Activated CD4-positive, alpha-beta T cell treated with anti-CD3 and anti-CD28 coated beads, Interleukin-2, amount 50 U/mL, for 48 hours (primary cell): ENCODE results near the gene GOSR2.
"Not testable (repeated sequence)": the region's sequence is repeated elsewhere in the genome, so short reads cannot be mapped to it uniquely, and the experiment has no call there.

ENCODE experiments used
- DNase-seq, 2 experiments: peaks; one replicate each; pipeline ENCODE4 v3.0.0-alpha.2; 2020

The GOSR2 gene

DNA sequence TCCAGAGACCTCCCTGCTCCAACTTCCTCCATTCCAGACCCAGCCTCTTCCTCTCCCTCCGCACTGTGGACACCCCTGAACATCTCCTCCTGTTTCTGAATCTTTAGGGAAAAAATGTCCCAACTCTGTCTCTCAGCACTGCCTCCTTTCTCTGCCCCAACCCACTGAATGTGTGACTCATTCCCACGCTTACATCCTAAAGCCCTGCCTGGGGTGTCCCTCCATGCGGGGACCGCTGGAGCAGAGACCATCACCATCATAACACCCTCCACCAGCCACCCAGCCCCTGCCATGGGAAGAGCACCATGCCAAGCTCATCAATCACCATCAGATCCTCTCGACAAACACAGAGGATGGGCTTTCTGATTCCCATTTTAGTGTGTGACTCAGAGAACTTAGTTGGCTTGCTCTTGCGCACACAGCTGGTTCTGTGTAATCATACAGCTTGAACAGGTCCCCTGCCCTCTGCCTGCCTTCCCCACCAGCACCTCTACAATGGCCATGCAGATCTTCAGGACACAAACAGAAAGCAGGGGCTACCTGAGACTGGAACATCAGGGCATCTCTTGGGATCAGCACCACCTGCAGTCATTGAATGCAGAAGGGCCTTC, 45.4 kb downstream of the GOSR2 start:
- DNase-seq: no peak

GRCh38 chr17:46968896-46969295, 45.9 kb downstream of the GOSR2 start:
- no peak for DNase-seq

DNA sequence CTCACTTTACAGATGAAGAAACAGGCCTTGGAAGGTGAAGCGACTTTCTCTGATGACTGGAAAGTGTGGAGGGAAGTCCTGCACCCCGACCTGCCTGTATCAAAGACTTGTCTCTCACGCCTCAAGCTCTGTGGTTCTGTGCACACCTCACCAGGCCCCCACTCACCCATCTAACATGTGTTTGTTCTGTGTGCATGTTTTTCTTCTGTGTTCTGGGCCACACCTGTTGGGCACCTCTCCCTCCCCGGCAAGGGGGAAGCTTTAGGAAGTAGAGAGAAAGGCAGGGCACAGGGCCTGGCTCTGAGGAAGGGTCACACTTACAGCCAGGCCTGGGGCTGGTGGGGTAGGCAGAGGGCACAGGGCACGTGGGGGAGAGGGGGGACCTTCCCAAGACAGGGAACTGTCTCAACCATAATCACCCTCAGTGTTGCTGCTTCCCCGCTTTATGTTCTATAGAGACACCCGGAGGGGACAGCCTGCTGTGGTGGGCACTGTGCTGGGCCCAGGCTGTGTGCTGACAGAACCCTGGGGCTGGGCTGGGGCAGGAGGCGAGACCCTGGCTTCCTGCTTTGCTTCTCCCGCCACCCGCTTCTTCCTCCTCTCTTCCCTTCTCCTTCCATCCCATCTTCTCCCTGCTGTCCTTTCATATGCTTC, 48.8 kb downstream of the GOSR2 start:
- no peak for DNase-seq

DNA sequence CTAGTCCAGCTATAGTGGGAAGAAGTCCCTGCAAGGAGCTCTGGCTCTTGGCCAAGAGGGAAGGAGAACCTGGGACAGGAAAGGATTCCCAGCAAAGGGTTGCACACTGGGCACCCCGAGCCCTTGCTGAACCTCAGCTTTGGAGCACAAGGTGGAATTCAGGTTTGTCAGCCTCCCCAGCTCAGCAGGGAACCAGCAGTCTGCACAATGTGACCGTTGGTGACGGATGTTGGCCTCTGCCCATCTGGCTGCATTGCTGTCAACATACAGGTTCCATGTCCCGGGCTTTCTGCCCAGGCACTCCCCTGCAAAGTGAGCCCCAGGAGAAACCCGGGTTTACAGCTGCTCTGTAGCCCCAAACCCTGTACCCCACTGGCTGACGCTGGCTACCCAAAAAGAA, 49.4 kb downstream of the GOSR2 start:
- no peak for DNase-seq

DNA sequence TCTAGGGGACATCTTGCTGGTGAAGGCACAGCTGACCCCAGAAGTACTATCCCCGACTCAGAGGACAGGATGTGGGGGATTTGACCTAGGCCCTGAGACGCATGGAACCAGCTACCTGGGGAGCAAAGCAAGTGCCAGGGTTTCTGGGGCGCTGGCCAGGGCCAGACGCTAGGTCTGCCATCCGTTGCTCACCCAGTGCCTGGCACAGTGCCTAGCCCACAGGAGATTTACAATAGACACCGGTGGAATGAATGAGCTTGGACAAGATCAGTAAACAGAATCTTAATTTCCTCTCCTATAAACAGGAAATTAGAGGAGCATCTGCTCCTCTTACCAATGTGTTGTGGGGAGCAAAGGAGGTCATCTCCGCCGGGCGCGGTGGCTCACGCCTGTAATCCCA, 51.1 kb downstream of the GOSR2 start:
- no peak for DNase-seq

- no peak for DNase-seq
Measured at GRCh38 chr17:46975287-46975686, 52.3 kb downstream of the GOSR2 start.

GRCh38 chr17:46976626-46977270, 53.8 kb downstream of the GOSR2 start:
- no peak for DNase-seq

DNA sequence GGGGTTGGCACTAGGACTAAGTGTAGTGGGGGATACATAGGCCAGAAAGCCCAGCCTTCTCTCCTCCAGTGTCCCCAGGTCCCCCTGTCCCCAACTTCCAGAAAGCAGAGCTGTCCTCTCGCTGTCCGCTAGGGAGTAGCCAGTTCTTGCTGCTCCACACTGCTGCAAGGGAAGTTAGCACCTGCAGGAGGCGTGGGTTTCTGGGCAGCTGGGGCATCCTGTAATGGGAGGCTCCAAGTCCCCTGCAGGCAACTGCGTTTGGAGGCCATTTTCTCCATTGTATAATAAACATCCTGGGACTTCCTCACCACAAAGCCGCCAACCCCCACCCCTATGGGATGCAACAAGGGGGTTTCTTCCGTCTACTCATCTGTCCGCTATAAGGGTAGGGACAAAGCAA, 54.4 kb downstream of the GOSR2 start:
- DNase-seq: no peak

DNA sequence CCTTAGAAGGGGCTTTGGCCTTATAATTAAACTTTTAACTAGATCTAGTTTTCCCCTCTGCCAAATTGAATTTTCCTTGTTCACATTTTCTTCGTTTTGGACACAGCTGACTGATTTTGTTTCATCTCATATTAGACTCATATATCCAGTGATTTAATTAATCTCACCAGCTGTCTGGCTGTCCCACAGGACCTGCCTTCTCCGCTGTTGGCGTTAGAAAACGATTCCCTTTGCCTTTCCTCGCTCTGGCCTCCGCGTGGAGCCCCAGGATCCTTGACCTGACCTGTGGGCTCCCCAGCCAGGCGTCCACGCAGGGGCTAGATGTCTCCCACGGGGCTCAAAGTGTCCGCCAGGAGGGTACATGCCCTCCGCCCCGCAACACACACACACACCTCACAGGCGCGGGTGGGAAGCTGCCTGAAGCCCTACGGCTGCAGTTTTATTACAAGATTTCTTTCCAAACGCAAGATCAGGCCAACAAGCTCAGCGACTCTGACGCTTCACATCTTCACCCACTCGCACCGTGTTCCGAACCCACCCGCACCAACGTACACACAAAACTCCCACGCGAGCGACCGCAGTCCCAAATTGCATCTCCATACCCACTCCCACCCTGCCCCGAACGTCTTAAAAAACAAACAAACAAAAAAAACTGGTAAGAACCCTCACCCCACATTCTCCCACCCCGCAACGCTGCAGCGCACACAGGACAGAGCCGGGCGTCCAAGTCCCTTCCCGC, 55.0 kb downstream of the GOSR2 start:
- DNase-seq: no peak

DNA sequence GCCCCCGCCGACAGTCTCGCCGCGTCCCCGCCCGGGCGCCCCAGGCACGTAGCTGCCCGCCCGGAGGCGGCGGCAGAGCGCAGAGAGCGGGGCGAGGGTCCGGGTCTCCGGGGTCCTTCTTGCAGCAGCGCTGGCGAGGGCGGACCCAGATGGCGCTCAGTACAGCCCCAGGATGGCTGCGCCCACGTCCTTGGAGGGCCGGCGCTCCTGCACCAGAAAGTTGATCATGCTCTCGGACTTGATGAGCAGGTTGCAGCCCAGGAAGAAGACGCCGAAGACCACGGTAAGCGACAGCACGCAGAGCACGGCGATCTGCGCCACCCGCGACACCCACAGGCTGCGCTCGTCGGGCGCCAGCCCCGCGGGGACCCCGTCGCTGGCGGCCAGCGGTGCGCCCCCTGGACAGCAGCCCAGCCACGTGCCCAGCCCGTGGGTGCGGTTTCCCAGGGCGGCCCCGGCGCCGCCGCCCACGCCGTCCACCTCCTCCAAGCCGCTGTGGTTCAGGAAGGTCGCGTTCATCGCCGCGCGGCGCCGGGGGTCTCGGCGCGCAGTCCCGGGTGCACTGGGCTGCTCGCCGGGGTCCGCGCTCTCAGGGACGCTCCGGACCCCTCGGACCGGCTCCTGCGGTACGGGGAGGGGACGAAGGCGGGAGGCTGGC, 55.7 kb downstream of the GOSR2 start:
- DNase-seq: peak in 1 of 2 experiments; percentile 16

- peak; percentile 34 to 52 for DNase-seq
Measured at GRCh38 chr17:46979147-46979863, 56.3 kb downstream of the GOSR2 start, which contains the start of gene RPRML. RPRML (minus strand) TSS chr17:46979253; CDS start chr17:46979007, 246 bp downstream.

DNA sequence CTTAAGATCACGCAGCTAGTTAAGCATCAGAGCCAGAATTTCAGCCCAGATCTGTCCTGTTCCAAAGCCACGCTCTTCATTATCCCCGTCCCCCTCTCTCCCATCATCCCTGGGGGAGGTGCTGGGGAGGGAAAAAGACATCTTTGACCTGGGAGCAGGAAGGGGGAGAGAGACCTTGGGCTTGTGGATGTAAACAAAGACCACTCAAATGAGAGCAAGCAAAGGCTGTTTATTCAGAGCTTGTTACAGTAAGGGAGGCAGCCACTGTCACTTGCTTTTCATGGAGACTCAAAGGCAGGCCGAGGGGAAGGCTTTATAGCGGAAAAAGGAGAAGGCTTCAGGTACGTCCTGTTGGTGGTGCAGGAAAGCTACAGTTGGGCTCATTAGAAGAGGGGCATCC, 59.6 kb downstream of the GOSR2 start:
- no peak for DNase-seq

GRCh38 chr17:46983782-46984181, 60.8 kb downstream of the GOSR2 start:
- no peak for DNase-seq

DNA sequence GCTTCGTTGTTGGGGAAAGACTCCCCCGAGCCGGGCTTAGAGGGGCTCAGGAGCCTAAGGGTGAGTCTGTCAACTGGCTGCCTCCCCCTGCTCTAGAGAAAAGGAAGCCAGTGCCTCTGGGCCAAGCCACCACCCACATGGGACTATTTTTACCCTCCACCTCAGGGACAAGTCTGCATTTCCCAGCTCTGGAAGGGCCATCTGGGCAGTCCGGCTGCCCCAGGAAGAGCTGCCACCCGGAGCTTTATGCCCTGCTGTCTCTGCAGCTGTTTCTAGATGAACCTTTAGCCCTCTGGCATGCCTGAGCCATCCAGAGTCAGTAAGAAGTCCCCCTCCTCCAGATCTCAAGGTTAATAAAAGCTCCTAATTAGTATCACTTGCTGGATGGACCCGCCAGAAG, 61.4 kb downstream of the GOSR2 start:
- DNase-seq: no peak

DNA sequence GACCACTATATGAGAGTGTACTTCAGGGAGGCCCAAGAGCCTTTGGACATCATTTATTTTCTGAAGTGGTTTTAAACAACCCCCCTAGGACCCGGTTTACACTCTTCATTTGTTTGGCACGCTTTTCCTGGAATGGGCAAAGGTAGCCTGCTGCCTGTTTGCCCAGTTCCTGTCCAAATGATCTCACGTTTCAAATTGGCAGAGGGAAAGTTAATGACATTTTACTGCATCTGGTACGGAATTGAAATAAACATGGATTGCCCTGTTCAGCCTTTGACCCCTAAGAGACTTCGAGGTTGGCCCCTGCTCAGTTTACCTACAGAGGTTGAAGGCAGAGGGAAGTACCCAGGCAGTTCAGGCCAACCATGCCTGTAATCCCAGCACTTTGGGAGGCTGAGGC, 61.9 kb downstream of the GOSR2 start:
- DNase-seq: no peak

- no peak for DNase-seq
Measured at GRCh38 chr17:46986366-46986765, 63.4 kb downstream of the GOSR2 start.

GRCh38 chr17:46987927-46988326, 65.0 kb downstream of the GOSR2 start:
- DNase-seq: not testable (repeated sequence)

DNA sequence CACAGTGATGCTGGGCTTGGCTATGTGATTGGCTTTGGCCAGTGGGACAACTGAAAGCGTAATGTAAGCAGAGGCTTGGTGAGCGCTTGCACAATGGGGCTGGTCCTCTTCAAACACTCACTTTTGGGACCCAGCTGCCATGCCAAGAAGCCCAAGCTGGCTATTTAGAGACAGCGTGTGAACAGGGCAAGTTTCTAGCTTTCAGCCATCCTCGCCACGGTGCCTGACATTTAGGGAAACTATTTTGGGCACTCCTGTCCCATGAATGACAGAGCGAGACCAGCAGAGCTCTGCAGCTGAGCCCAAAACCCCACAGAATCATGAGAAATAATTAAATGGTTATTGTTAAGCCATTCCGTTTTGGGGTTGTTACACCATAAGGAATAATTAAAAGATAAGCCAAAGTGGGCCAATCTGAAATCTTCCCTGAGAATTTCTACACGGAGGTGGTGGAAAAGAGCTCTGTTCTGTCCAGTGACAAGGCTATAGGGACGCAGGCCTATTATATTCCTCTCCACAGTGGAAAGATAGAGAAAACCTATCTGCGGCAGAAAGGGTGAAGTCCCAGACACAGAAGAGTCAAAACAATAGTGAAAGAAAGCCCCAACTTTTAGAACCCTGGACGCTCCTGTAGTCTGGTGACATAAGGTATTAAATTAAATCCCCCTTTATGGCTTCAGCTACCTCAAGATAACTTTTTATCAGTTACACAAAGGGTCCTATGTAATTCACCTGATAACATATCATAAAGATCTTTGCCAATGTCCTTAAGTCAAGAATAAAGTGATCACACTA, 66.9 kb downstream of the GOSR2 start:
- DNase-seq: no peak

DNA sequence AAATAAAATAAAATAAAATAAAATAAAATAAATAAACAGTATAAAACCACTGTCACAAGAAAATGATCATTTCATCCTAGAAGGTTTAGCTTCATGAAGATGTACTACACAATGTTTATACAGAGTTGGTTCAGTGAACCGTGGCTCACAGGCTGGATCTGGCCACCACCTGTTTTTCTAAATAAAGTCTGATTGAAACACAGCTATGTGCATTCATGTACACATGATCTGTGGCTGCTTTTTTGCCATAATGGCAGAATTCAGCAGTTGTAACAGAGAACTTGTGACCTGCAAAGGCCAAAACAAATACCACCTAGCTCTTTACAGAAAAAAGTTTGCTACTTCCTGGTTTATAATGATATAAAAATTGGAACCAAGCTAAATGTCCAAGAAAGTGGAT, 68.7 kb downstream of the GOSR2 start:
- DNase-seq: no peak
